SK-N-SH treated with all-trans-retinoic acid at 6 μM for 48 hours (cell line): Measurements from ENCODE around the gene DBNDD1.

Experiments used
- ATAC-seq: fragments of 200-7000 bp; cut with Tn5 transposase; 3 replicates; pipeline ENCODE4 v1.9.1; 2020; ENCODE audit warnings: mild to moderate bottlenecking, moderate library complexity
- ARNTL ChIP-seq: fragments of 450-650 bp; formaldehyde crosslinking; IDR thresholded peaks from 2 replicates; pipeline ENCODE4 v1.5.0; 2020; ENCODE audit warnings: low read depth, mild to moderate bottlenecking, moderate library complexity, borderline replicate concordance
- BACH2 ChIP-seq: fragments of 250-450 bp; sonication (Bioruptor Pico); IDR thresholded peaks from 2 replicates; pipeline ENCODE4 v1.9.0; 2021; ENCODE audit warnings: mild to moderate bottlenecking, borderline replicate concordance
- CREB5 ChIP-seq: fragments of 250-450 bp; sonication (Bioruptor Pico); IDR thresholded peaks from 2 replicates; pipeline ENCODE4 v1.5.1; 2020; ENCODE audit warnings: low read depth, mild to moderate bottlenecking, moderate library complexity
- CSDC2 ChIP-seq: fragments of 250-450 bp; sonication (Bioruptor Pico); IDR thresholded peaks from 2 replicates; pipeline ENCODE4 v1.5.0; 2020; ENCODE audit warnings: mild to moderate bottlenecking, moderate library complexity
- CSRNP3 ChIP-seq: fragments of 250-450 bp; sonication (Bioruptor Pico); IDR thresholded peaks from 2 replicates; pipeline ENCODE4 v1.5.1; 2021; ENCODE audit warnings: mild to moderate bottlenecking, moderate library complexity
- ESRRG ChIP-seq: fragments of 250-450 bp; sonication (Bioruptor Pico); IDR thresholded peaks from 2 replicates; pipeline ENCODE4 v1.6.1; 2021; ENCODE audit warnings: mild to moderate bottlenecking
- GLIS3 ChIP-seq: fragments of 250-450 bp; sonication (Bioruptor Pico); IDR thresholded peaks from 2 replicates; pipeline ENCODE4 v1.5.0; 2020; ENCODE audit warnings: mild to moderate bottlenecking, moderate library complexity
- ISL1 ChIP-seq: fragments of 250-450 bp; sonication (Bioruptor Pico); IDR thresholded peaks from 2 replicates; pipeline ENCODE4 v2.1.2; 2022; ENCODE audit warnings: mild to moderate bottlenecking, moderate library complexity
- OSR1 ChIP-seq: fragments of 250-450 bp; sonication (Bioruptor Pico); IDR thresholded peaks from 2 replicates; pipeline ENCODE4 v1.8.0; 2022; ENCODE audit warnings: moderate library complexity, mild to moderate bottlenecking, inconsistent platforms
- PATZ1 ChIP-seq: fragments of 250-450 bp; sonication (Bioruptor Pico); IDR thresholded peaks from 2 replicates; pipeline ENCODE4 v1.8.0; 2020; ENCODE audit warnings: mild to moderate bottlenecking, moderate library complexity, borderline replicate concordance
- POU6F1 ChIP-seq: fragments of 250-450 bp; sonication (Bioruptor Pico); IDR thresholded peaks from 2 replicates; pipeline ENCODE4 v1.8.0; 2021; ENCODE audit warnings: low read depth, mild to moderate bottlenecking, moderate library complexity, borderline replicate concordance
- RARB ChIP-seq: fragments of 250-450 bp; sonication (Bioruptor Pico); IDR thresholded peaks from 2 replicates; pipeline ENCODE4 v1.8.0; 2021; ENCODE audit warnings: mild to moderate bottlenecking, moderate library complexity
- SNAI2 ChIP-seq: fragments of 250-450 bp; sonication (Bioruptor Pico); IDR thresholded peaks from 2 replicates; pipeline ENCODE4 v1.5.0; 2020; ENCODE audit warnings: mild to moderate bottlenecking, moderate library complexity
- TCF4 ChIP-seq: fragments of 250-450 bp; sonication (Bioruptor Pico); IDR thresholded peaks from 2 replicates; pipeline ENCODE4 v1.8.0; 2021; ENCODE audit warnings: mild to moderate bottlenecking, moderate library complexity, borderline replicate concordance
- TOX ChIP-seq: fragments of 250-450 bp; sonication (Bioruptor Pico); IDR thresholded peaks from 2 replicates; pipeline ENCODE4 v1.8.0; 2021; ENCODE audit warnings: mild to moderate bottlenecking, moderate library complexity, borderline replicate concordance
- TSHZ2 ChIP-seq: fragments of 250-450 bp; sonication (Bioruptor Pico); IDR thresholded peaks from 2 replicates; pipeline ENCODE4 v1.5.0; 2020; ENCODE audit warnings: mild to moderate bottlenecking, moderate library complexity
- ZC3H10 ChIP-seq: fragments of 250-450 bp; sonication (Bioruptor Pico); IDR thresholded peaks from 2 replicates; pipeline ENCODE4 v1.5.1; 2021; ENCODE audit warnings: mild to moderate bottlenecking, moderate library complexity
- ZFP30 ChIP-seq: fragments of 450-650 bp; formaldehyde crosslinking; IDR thresholded peaks from 2 replicates; pipeline ENCODE4 v1.5.0; 2022; ENCODE audit warnings: mild to moderate bottlenecking, moderate library complexity
- ZNF565 ChIP-seq: fragments of 450-650 bp; formaldehyde crosslinking; conservative IDR thresholded peaks from 2 replicates; pipeline ENCODE4 v1.5.0; 2020; ENCODE audit warnings: low read depth, mild to moderate bottlenecking, moderate library complexity
- ZNF70 ChIP-seq: fragments of 450-650 bp; formaldehyde crosslinking; IDR thresholded peaks from 2 replicates; pipeline ENCODE4 v1.5.0; 2020; ENCODE audit warnings: mild to moderate bottlenecking, moderate library complexity
- ZNF8 ChIP-seq: fragments of 450-650 bp; formaldehyde crosslinking; IDR thresholded peaks from 2 replicates; pipeline ENCODE4 v1.5.0; 2020; ENCODE audit warnings: mild to moderate bottlenecking, moderate library complexity

DBNDD1 gene

GRCh38 chr16:89986600-89986999 is 32.7 kb downstream of the DBNDD1 start:
- no peak for ATAC-seq
- TF ChIP-seq OSR1 (CRISPR knock-in tag) (no peak), ZNF70 (no peak)
- TF ChIP-seq, all 23 proteins: peak for 0

GRCh38 chr16:89985219-89985618 is 34.0 kb downstream of the DBNDD1 start:
- no peak for TF ChIP-seq ZNF70
- no peak for ATAC-seq

GRCh38 chr16:89984216-89984615 is 35.0 kb downstream of the DBNDD1 start:
- TF ChIP-seq ZNF8 (CRISPR knock-in tag) (no peak), TSHZ2 (CRISPR knock-in tag) (no peak), PATZ1 (CRISPR knock-in tag) (no peak), CSRNP3 (CRISPR knock-in tag) (no peak), ESRRG (CRISPR knock-in tag) (no peak), BACH2 (no peak), RARB (CRISPR knock-in tag) (no peak), CSDC2 (CRISPR knock-in tag) (no peak), POU6F1 (CRISPR knock-in tag) (no peak), CREB5 (CRISPR knock-in tag) (no peak), ZNF565 (CRISPR knock-in tag) (no peak), ZC3H10 (CRISPR knock-in tag) (no peak), ZFP30 (no peak), ISL1 (CRISPR knock-in tag) (no peak), ARNTL (CRISPR knock-in tag) (no peak), SNAI2 (CRISPR knock-in tag) (no peak)
- TF ChIP-seq, all 23 proteins: peak for 0
- ATAC-seq: no peak

GRCh38 chr16:89983536-89983935 is 35.7 kb downstream of the DBNDD1 start:
- TF ChIP-seq ZNF565 (CRISPR knock-in tag) (no peak), TOX (CRISPR knock-in tag) (no peak), PATZ1 (CRISPR knock-in tag) (no peak), ZNF70 (no peak), BACH2 (no peak), OSR1 (CRISPR knock-in tag) (no peak), GLIS3 (CRISPR knock-in tag) (no peak), TCF4 (CRISPR knock-in tag) (no peak), ESRRG (CRISPR knock-in tag) (no peak), CSDC2 (CRISPR knock-in tag) (no peak), SNAI2 (CRISPR knock-in tag) (no peak), ISL1 (CRISPR knock-in tag) (no peak), POU6F1 (CRISPR knock-in tag) (no peak), ZC3H10 (CRISPR knock-in tag) (no peak), CREB5 (CRISPR knock-in tag) (no peak), ARNTL (CRISPR knock-in tag) (no peak)
- ATAC-seq: no peak
